GM19438 (cell line): ENCODE results near the gene MRGPRD.
"Not testable (repeated sequence)": the region's sequence is repeated elsewhere in the genome, so short reads cannot be mapped to it uniquely, and the experiment has no call there.

ENCODE experiments used
- ATAC-seq: cut with Tn5 transposase; IDR thresholded peaks from one replicate; pipeline ENCODE4 v1.9.1; 2021; ENCODE audit warnings: low read depth; ENCODE audit not compliant: unreplicated experiment

MRGPRD gene

DNA sequence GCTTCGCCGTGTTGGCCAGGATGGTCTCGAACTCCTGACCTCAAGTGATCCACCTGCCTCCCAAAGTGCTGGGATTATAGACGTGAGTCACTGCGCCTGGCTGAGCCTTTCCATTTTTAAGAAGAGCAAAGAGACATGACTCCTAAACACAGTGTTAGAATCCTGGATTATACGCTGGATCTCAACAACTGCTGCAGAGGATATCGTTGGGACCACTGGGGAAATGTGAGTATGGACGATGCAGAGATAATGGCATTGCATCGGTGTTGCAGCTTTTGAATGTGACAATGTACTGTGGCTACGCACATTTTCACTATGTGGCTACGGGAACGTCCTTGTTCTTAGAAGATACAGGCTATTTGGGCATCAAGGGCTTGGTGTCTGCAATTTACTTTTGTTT lies 26.0 kb upstream of the MRGPRD start:
- ATAC-seq: no peak

DNA sequence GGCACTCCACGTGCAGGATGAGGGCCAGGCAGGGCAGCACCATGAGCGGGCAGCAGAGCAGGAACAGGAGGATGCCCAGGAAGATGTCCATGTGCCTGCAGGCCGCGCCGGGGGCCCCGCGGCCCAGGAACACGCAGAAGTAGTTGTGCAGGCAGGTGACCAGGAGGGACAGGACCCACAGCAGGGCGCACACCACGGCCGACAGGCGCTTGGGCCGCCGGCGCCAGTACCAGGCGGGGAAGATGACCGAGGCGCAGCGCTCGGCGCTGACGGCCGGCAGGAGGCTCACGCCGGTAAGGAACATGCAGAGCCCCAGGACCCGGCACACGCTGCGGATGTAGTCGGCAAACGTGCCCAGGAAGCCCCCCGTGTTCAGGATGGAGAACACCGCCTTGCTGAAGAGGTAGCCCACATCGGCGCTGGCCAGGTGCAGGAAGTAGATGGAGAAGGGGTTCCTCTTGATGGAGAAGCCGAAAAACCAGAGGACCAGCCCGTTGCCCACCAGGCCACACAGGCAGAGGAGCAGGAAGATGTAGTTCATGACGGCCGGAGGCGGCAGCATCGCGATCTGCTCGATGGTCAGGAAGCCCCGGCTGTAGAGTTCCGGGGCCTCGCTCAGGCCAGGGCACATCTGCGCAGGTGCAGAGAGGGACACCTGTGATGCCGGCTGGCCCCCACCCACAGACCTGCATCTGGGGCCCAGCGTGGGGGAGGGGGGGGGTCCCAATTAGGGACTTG lies 25.0 kb upstream of the MRGPRD start:
- no peak for ATAC-seq

DNA sequence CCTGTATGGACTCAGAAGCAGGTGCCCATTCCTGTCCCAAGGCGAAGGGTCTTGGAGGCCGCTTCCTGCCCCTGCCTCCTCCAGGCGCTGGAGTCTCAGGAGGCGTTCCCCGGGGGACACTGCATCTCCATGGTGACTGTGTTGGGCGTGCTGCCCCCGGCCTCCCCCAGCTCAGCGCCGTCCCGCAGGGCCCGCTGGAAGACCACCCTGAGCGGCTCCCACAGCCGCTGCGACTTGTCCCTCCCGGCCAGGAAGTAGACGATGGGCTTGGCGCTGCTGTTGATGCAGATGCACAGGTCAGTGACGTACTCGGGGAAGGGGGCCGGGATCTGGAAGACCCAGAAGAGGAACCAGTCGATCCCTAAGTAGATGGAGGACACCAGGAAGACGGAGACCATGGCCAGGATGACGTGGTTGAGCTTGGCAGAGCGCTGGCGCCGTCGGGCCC lies 24.4 kb upstream of the MRGPRD start:
- ATAC-seq: no peak

DNA sequence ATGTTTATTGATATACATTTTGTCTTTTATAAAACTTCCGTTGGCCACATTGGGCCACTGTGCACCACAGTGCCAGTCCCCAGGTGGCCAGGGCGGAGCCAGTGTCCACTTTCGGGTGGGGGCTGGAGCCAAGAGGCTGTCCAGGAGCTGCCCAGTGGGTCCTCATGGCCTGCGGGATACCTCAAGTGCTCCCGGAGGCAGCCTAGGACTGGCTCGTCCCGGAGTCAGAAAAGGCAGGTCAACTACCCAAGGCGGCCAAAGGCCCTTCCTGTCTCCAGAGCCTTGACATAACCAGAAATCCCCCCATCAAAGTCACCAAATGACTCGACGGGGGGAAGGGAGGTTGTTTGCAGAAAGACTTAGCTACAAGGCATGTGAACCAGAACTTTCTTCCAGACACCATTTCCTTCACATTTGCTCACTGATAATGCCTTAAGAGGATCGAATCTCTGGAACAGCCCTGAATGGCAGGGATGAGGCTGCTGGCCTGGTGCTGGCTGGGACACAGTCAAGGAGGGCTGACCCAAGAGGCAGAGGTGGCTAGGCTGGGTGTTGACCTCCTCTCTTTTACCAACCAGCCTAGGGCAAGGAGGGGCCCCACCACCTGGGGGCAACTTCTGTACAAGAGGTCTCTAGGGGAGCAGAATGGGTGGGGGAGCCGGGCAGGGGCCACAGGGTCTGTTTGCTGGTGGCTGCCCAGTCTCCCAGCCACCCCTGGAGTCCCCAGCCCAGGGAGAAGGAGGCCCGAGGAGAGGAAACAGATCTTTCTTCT lies 23.8 kb upstream of the MRGPRD start:
- no peak for ATAC-seq

DNA sequence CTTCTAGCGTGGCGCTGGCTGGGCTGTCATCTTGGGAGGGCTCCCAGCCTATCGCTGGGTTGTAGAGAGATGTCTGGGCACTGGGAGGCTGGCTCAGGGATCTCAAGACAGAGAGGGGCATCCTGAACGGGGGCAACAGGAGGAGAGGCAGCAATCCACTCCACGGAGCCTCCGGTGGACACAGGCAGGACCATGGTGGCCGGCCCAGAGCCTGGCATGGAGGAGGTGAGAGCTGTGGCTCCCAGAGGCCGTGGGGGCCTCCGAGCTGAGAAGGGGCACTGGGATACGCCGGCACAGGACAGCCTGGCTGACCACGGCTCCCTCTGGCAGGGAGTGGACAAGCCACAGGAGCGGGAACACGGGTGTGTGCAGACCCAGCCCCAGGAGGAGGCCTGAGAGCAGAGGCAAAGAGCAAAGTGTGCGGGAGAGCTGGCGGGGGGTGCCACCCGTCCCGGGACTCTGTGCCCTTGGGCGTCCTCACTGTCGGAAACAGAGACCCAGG lies 23.1 kb upstream of the MRGPRD start:
- no peak for ATAC-seq

DNA sequence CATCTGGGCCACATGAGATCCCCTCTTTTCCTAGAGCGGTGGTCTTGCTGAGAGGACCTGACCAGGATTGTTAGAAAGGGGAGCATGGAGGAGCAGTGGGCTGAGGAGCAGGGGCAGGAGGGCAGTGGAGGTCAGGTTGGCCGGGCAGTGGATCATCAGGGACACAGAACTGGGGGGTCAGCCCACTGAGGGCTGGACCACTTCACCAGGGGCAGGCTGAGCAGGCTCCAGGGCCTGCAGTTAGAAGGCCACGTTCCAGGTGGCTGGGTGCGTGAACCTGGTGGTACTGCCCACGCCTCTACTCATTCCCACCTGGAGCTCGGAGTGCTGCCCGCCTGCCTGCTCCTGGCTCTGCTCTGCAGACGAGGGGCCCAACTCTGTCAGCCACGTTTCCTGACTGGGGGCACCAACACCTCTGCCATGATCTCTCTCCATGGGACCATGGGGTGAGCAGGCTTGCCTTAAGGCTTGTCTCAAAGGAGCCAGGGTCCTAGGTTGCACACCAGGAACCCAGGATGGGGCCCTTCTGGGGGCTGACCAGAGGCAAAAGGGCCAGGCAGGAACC lies 22.6 kb upstream of the MRGPRD start:
- ATAC-seq: no peak

DNA sequence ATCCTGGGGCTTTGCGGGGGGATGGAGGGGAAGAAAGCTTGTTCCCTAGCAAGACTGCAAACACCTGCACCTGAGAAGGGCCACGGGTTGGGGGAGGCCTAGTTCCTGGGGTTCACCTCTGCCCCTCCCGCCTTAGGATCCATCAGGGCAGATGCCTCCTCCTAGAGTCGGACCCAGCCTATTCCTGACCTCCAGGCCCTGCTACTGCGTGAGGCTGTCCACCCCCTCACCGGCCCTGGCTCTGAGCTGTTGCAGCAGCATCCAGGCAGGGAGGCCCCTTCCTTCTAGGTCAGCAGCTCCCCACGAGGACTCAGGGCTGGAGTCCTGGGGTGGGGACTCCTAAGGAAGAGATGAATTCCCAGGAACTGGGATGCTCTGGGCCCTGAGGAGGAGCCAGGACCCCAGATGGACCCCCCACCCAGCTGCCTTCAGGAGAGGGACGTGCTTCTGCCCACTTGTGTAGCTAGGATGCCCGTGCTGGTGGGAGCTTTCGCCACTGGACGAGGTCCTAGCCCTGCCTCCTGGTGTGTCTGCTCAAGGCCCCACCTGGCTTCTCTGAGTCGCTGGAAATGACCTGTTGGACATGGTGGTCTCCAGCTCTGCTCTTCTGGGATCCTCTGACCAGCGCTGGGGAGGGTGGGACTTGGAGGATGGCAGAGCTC lies 21.9 kb upstream of the MRGPRD start:
- no peak for ATAC-seq

DNA sequence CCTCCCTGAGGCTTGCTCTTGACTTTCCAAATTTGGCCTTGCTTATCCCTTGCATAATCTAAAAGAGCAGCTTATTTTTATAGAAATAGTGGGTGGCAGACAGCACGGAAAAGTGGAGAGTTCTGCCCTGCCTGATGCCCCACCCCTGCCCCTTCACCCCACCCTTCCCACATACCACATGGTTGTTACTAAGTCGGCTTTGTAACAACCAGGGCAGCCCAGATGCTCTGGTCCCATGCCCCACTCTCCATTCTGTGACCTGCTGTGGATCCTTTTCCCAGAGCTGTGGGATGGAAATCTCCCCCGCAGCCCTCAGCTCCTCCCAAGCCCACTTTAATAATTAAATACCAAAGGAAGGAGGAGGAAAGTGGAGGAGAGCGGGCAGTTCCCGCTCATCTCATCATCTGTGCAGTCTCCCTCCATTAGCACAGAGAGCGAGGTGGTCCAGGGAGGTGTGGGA lies 21.4 kb upstream of the MRGPRD start:
- no peak for ATAC-seq

DNA sequence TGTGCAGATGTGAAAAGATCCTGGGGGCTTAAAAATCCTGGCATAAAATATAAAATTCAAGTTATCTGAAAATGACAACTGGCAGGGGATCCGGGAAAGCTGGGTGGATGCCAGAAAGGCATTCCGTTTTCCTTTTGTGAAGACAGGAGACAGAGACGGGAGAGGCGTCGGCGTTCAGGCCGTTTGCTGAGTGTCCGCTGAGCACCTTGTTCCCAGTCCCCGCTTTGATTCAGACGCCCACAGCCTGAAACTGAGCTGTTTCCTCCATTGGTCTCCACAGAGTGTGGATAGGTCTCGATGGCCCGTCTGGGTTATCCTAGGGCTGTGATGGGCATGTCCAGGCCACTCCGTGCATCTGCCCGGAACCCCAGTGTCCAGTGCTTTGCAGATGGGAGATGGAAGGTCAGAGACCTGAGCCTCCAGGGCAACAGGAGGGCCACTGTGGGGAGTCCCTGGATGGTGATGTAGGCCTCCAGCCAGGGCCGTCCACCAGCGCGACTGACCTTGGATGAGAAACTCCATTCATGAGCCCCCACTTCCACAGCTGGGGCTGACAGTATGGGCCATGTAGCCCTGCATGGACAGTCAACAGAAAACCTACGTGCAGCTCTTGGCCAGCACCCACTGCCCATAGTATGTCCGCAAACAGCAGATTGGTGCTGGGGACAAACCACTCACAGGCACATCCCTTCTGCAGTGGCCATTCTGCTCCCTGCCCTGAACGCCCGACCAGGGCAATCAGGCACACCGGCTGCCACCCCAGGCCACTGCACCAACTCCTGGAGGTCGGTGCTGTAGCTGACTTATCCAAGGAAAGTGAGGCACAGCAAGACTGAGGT lies 20.7 kb upstream of the MRGPRD start:
- no peak for ATAC-seq

DNA sequence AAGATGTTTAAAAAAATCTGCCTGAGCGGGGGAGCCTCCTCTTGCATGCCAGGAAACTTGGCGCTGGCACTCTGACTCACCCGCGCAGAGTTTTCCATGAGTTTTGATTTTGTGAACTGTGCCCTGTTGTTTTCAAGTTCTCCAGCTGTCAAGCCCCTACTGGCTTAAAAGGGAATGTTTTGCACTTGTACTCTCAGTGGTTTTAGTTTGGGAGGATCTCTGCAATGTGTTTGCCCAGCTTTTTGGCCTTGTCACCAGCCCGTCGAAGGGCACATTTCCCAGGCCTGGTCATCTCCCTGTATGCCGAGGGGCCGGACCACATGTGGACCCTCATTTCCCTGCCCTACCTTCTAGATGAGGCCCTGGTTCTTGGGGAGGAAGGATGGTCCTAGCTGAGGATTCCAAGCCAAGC lies 20.1 kb upstream of the MRGPRD start:
- ATAC-seq: no peak

DNA sequence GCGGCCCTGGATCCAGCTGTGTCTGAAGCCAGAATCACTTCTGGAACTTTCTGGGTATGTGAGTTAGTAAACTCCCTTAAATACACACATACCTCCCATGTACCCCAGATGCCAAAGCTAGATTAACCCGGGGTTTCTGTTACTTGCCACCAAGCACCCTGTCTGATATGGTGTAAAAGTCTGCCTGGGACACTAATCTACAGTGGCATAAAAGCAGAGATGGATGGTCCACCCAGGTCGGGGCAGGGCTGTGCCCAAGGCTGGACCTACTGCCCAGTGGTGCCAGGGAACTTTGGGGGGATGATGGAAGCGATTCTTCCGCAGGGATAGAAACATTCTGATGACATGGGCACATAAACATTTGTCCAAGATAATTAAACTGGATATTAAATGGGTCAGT lies 19.6 kb upstream of the MRGPRD start:
- no peak for ATAC-seq

DNA sequence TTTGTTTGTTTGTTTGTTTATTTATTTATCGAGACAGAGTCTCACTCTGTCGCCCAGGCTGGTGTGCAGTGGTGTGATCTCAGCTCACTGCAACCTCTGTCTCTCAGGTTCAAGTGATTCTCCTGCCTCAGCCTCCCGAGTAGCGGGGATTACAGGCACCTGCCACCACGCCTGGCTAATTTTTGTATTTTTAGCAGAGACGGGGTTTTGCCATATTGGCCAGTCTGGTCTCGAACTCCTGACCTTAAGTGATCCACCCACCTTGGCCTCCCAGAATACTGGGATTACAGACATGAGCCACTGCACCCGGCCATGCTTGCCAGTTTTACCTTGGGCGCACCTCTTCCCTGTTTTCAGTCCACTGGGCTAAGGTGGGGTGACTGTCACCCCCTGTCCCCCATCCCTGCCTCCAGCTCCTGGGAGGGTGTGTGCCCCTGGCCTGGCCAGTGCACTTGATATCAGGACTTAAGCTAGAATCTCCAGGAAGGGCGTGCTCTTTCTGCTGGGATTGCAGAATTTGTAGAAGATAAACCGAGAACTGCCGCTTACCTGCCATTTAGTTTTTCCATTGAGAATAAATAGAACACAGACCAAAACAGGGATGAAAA lies 19.1 kb upstream of the MRGPRD start:
- ATAC-seq: not testable (repeated sequence)

DNA sequence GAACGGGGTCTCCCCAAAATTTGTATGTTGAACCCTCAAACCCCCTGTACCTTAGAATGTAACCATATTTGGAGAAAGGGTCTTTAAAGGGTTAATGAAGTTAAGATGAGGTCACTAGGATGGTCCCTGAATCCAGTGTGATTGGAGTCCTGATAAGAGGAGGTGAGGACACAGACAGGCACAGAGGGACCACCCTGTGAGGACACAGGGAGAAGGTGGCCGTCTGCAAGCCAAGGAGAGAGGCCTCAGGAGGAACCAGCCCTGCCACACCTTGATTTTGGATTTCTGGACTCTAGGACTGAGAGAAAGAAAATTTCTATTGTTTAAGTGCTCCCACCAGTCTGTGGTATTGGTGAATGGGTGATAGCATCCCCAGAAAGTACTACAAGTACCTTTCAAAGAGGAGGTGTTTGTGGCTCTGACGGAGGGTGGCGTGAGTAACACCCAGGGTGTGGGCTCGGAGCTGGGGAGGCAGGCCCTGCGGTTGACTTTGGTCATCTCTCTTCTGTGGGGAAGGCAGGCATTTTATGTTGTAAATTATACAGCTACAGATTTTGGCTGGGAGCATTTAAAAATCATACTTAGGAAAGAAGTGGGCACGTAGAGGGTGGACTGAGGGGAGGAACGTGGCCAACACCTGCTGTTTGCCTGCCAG lies 18.4 kb upstream of the MRGPRD start:
- no peak for ATAC-seq

DNA sequence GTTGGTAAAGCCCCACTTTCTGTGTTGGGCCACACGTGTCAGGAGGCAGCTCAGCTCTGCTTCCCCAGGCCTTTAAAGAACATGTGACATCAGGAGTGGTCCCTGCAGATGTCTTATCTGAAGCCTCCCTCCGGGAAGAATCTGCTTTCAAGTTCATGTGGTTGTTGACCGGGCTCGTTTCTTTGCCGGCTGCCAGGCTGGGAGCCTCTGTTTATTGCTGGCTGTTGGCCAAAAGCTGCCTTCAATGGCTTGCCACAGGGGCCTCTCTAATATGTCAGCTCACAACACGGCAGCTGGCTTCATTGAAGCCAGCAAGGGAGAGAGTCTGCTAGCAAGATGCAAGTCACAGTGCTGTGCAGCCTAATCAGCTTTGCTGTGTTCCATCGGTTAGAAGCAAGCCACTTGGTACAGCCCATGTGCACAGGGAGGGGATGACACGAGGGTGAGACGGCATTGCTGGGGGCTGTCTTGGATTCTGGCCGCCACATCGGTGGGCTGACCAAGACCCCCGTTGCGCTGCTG lies 17.7 kb upstream of the MRGPRD start:
- no peak for ATAC-seq

DNA sequence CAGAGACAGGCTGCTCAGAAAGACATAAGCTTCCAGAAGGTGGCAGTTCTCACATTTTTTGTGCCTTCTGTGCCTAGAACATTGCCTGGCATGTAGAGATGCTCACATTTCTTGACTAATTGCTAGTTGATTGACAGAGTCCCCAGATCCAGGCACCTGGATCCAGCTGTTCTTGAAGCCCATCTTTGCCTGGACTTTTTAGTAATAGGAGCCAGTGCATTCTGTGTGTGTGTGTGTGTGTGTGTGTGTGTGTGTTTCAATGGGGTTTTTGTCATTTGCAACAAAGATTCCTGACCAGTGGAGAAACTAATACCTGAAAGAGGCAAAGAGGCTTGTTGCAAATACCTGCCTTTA lies 17.2 kb upstream of the MRGPRD start:
- no peak for ATAC-seq

DNA sequence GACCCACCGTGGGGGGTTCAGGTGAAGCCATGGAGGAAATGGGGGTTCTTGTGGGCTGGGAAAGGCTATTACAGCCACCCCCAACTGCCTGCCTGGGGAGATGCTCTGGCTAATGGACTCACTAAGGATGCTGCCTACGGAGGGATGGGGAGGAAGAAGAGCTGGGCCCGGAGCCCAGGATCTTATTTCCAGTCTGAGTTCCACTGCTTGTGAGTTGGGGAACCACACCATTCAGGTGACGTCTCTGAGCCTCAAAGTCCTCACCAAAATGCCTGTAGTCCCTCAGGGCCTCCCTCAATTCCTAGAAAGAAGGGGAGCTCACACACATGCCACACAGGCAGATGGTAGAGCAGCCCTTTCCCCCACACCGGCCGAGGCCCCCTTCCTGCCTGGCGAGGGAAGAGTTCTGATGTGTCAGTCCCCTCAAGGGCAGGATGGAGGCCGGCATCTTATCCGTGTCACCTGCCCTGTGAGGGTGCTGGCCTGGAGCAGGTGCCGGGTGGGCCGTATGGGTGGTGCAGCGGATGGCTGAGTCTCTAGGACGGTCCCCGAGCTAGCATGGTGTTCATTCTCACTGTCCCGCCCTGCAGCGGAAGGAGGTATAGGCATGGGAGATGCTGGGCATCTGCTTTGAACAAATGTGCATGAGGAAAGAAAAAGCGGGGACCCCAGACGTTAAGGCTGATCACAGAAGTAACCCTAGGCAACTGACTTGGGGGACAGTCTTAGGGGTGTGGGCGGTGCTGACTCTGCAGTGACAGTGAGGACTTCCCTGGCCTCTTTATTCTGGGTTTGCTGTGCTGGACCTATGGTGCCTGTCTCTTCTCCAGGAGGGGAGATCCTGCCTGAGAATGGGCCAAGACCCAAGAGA lies 16.6 kb upstream of the MRGPRD start:
- no peak for ATAC-seq

DNA sequence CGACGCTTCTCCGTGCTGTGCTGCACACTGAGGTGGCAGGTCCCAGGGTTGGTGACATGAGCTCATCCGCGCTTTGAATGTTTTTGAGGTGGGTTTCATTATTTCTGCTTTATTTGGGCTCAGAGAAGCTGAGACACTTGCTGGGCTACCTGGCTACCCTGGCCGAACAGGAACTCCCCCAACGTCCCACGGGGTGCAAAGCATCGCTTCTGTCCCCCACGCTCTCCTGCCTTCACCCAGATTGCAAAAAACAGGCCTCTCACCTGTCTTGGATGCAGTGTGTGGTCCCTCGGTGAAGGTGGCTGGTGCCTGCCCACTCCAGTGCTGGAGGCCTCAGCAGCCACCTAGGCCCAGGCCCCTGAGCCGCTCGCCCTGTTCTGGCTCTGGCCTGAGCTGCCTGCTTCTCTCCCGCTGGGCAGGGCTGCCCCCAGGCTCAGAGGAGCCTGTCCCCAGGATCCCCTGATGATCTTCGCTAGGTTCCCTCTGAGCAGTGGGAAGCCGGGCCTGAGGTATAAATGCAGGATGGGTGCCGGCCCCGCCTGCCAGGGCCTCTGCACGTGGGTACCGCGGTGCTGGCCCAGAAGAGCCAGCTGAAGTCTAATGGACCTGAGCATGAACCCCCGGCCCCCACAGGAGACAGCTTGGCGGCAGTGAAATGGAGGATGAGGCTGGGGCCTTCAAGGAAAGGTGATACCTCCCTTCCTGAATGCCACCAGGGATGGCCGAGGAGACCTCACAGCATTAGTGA lies 15.8 kb upstream of the MRGPRD start:
- no peak for ATAC-seq
